Epithelial cell of esophagus (primary cell): ENCODE data around the gene TAPT1.

Experiments
- DNase-seq: peaks from one replicate; pipeline ENCODE4 v3.0.0; 2010; ENCODE audit warnings: low read depth
- H3K4me3 ChIP-seq: 2 replicates; pipeline ENCODE4 v1.5.1; 2011; ENCODE audit warnings: mild to moderate bottlenecking, low read length, control low read depth
- CTCF ChIP-seq: IDR thresholded peaks from 2 replicates; pipeline ENCODE4 v1.5.1; 2011; ENCODE audit warnings: low read depth, mild to moderate bottlenecking, low read length, control low read depth, inconsistent platforms; ENCODE audit not compliant: insufficient read depth; ENCODE audit errors: missing control alignments

TAPT1 gene

GRCh38 chr4:16114546-16114945 is 111.7 kb downstream of the TAPT1 start:
- H3K4me3 ChIP-seq = no peak overlapping the region
- DNase-seq = no peak
- TF ChIP-seq CTCF = no peak

GRCh38 chr4:16113741-16114140 is 112.5 kb downstream of the TAPT1 start:
- no peak overlapping the region for H3K4me3 ChIP-seq
- no peak for DNase-seq
- no peak for TF ChIP-seq CTCF

GRCh38 chr4:16111533-16111932 is 114.7 kb downstream of the TAPT1 start:
- H3K4me3 ChIP-seq = no peak overlapping the region
- TF ChIP-seq CTCF = no peak
- no peak for DNase-seq

GRCh38 chr4:16110661-16111290 is 115.5 kb downstream of the TAPT1 start:
- TF ChIP-seq CTCF = no peak
- DNase-seq = no peak
- no peak overlapping the region for H3K4me3 ChIP-seq
